ENCODE measurements around the gene CBLIF.

- TF ChIP-seq POLR2A (IDR thresholded peaks at IDR 0.05; ENCODE audit: low read depth, low read length) (no peak), POLR2AphosphoS5 (IDR thresholded peaks at IDR 0.05; ENCODE audit: low read depth, low read length) (no peak), TAF1 (IDR thresholded peaks at IDR 0.05; ENCODE audit: low read depth, low read length) (no peak), SPI1 (IDR thresholded peaks at IDR 0.05; ENCODE audit: low read depth, low read length) (no peak), PAX5 (IDR thresholded peaks at IDR 0.05; ENCODE audit: insufficient read depth, low read length, severe bottlenecking) (no peak)
These were observed 29.5 kb downstream of the CBLIF start for GRCh38 chr11:59815754-59816153.

Measured in GM12891 (cell line).